CD8-positive, alpha-beta memory T cell (primary cell): ENCODE measurements around the gene PSMB11. TPM values are rescaled to one million over a fixed set of nuclear protein-coding genes. Genes with fewer than 3 reads are reported as not detected.

ENCODE experiments used
- CTCF ChIA-PET: fragments of 350-600 bp; sonication (Branson Sonifier 250); formaldehyde crosslinking; loops from one replicate; lab custom pipeline; 2021; ENCODE audit warnings: antibody characterized with exemption; lab: Charles Lee
- POLR2A ChIA-PET: fragments of 350-600 bp; sonication (Branson Sonifier 250); formaldehyde crosslinking; loops from one replicate; lab custom pipeline; 2021; ENCODE audit warnings: antibody characterized with exemption; lab: Charles Lee
- DNase-seq, 5 donors: peaks; one replicate each; pipeline versions ENCODE4 v3.0.0 to v3.0.0-alpha.2; 2020 to 2022; ENCODE audit warnings: mixed read lengths in 1 of 5
- H3K27ac ChIP-seq: one replicate; pipeline ENCODE4 v1.7.0; 2013; ENCODE audit warnings: low read depth, mild to moderate bottlenecking, low read length, moderate library complexity
- H3K27me3 ChIP-seq: 2 replicates; pipeline ENCODE4 v1.7.0; 2013; ENCODE audit warnings: low read length, mild to moderate bottlenecking; ENCODE audit not compliant: insufficient read depth, poor library complexity, severe bottlenecking
- H3K36me3 ChIP-seq: 2 replicates; pipeline ENCODE4 v1.7.0; 2013; ENCODE audit warnings: mild to moderate bottlenecking, low read length, moderate library complexity; ENCODE audit not compliant: insufficient read depth
- H3K4me1 ChIP-seq: 2 replicates; pipeline ENCODE4 v1.7.0; 2013; ENCODE audit warnings: mild to moderate bottlenecking, low read length, moderate library complexity; ENCODE audit not compliant: insufficient read depth
- H3K4me3 ChIP-seq: 2 replicates; pipeline ENCODE4 v1.7.0; 2013; ENCODE audit warnings: mild to moderate bottlenecking, low read length
- H3K9me3 ChIP-seq: 2 replicates; pipeline ENCODE4 v1.7.0; 2013; ENCODE audit warnings: mild to moderate bottlenecking, low read length
- H3K27ac Mint-ChIP-seq, 8 donors: one replicate each; pipeline ENCODE4 v1.8.0; 2020 to 2021; ENCODE audit warnings: mixed read lengths in 8 of 8, mild to moderate bottlenecking in 6 of 8, inconsistent platforms in 3 of 8, moderate library complexity in 3 of 8
- H3K27me3 Mint-ChIP-seq, 2 donors: one replicate each; pipeline ENCODE4 v1.8.0; 2020 to 2021; ENCODE audit warnings: mixed read lengths in 2 of 2, mild to moderate bottlenecking in 1 of 2, moderate library complexity in 1 of 2
- H3K36me3 Mint-ChIP-seq, 3 donors: one replicate each; pipeline ENCODE4 v1.8.0; 2020 to 2021; ENCODE audit warnings: mixed read lengths in 3 of 3, inconsistent platforms in 1 of 3, mild to moderate bottlenecking in 1 of 3
- H3K4me1 Mint-ChIP-seq, 3 donors: one replicate each; pipeline ENCODE4 v1.8.0; 2020 to 2021; ENCODE audit warnings: mixed read lengths in 3 of 3, inconsistent platforms in 1 of 3, mild to moderate bottlenecking in 1 of 3
- H3K4me3 Mint-ChIP-seq, 7 donors: one replicate each; pipeline ENCODE4 v1.8.0; 2020 to 2021; ENCODE audit warnings: mixed read lengths in 7 of 7, mild to moderate bottlenecking in 6 of 7, moderate library complexity in 4 of 7, inconsistent platforms in 2 of 7
- H3K9me3 Mint-ChIP-seq, 5 donors: one replicate each; pipeline ENCODE4 v1.8.0; 2020 to 2022; ENCODE audit warnings: mixed read lengths in 5 of 5, mild to moderate bottlenecking in 3 of 5, moderate library complexity in 2 of 5, inconsistent platforms in 1 of 5
- polyA plus RNA-seq: library from polyadenylated mRNA; unstranded; fragments of 300-500 nt; fragmentation: Illumina TruSeq; gene quantifications from one replicate; pipeline ENCODE4 v1.2.3, GENCODE V29; 2021
- total RNA-seq, 2 experiments: library from RNA; stranded (reverse); gene quantifications; one replicate each; pipeline ENCODE4 v1.2.3, GENCODE V29; 2021

Gene PSMB11
- total and polyA plus RNA-seq, 3 experiments from 2014 or later, result not detected

GRCh38 chr14:23018107-23018506, 23.9 kb upstream of the PSMB11 start:
- Mint-ChIP-seq H3K9me3 (no peaks in the 10 kb centered on the region), H3K27ac (no peak overlapping the region), H3K27me3 (no peaks in the 10 kb centered on the region), H3K4me3 (no peak overlapping the region), H3K4me1 (peaks cover 0 to 3% (median 0%) of the 10 kb centered on the region in 3 donors), H3K36me3 (peaks cover 0 to 2% (median 2%) of the 10 kb centered on the region in 3 donors)
- DNase-seq, result no peak
- ChIA-PET POLR2A (no interaction called here), CTCF (interaction anchor here (1.2 kb wide), 1 partner anchor 32 kb away, joined by 3 read pairs; no protein-coding TSS in a partner anchor)
- Histone ChIP-seq H3K27ac (no peak overlapping the region), H3K4me3 (no peak overlapping the region), H3K4me1 (peaks cover 27% of the 10 kb centered on the region), H3K27me3 (no peaks in the 10 kb centered on the region), H3K9me3 (no peaks in the 10 kb centered on the region), H3K36me3 (no peaks in the 10 kb centered on the region)

DNA sequence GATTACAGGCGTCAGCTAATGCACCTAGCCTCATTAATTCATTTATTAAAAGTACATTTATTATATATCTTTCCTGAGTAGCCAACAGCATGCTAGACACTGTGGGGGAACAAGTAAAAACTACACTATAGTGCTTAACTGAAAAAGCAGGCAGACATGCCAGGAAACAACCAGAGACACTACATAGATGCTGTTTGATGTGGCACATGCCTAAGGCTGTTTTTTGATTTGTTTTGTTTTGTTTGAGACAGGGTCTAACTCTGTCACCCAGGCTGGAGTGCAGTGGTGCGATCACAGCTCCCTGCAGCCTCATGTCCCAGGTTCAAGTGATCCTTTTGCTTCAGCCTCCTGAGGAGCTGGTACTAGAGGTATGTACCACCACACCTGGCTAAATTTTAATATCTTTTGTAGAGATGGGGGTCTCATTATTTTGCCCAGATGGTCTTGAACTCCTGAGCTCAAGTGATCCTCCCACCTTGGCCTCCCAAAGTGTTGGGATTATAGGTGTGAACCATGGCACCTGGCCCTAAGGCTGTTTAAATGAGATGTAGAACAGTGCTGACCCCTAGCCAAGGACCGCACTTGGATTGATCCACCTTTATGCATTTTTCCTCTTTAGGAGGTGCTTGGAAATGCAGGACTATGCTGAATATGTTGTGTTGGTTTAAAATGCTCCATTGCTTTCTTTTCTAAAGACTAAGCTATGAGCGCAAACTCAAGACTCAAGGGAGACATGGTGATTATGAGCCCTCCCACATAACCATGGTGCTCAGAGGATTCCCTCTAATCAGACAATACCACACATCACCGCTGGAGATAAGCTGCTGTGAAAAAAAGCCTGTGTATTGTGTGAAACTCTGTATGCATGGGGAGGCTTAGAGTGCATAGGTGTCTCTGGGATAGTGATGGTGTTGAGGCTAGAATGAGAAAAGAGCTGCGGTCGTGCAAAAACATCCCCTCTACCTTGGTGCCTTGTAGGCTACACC, 21.6 kb upstream of the PSMB11 start:
- H3K27me3 Mint-ChIP-seq, result no peaks in the 10 kb centered on the region
- no peak overlapping the region for H3K4me3 Mint-ChIP-seq
- peaks cover 4 to 21% (median 8%) of the 10 kb centered on the region in 3 donors for H3K4me1 Mint-ChIP-seq
- ChIA-PET POLR2A (no interaction called here), CTCF (interaction anchor here (1.0 to 1.5 kb wide), 4 partner anchors 8 to 49 kb away, joined by 3 to 5 read pairs (median 3); no protein-coding TSS in a partner anchor)
- peaks cover 3% of the 10 kb centered on the region for H3K36me3 ChIP-seq
- no peaks in the 10 kb centered on the region for H3K9me3 Mint-ChIP-seq
- DNase-seq, result no peak
- peak overlapping the region; percentile 7 for H3K4me3 ChIP-seq
- peak overlapping the region in 1 of 8 donors; percentile 68 for H3K27ac Mint-ChIP-seq
- H3K36me3 Mint-ChIP-seq, result peaks cover 2 to 17% (median 11%) of the 10 kb centered on the region in 3 donors
- no peak overlapping the region for H3K27ac ChIP-seq
- H3K27me3 ChIP-seq, result no peaks in the 10 kb centered on the region
- no peaks in the 10 kb centered on the region for H3K9me3 ChIP-seq
- H3K4me1 ChIP-seq, result peaks cover 40% of the 10 kb centered on the region

DNA sequence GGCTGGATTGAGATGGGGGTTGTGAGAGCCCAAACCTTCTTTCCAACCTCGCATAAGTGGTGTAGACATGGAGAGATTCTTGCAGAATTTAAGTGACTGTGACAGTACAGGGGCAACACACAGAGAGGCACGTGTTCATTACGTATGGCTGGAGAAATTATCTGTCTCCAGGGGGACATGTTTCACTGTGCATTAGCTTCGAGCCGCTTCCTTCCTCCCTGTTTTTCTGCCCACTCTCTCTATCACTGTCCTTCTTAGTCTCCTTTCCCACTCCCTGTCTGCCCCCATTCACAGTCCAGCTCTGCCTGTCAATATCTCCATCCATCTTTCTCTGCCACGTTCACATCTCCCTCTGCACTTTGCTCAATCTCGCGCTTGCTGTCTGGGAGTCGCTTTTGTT, 20.6 kb upstream of the PSMB11 start:
- DNase-seq, result no peak
- peaks cover 8 to 27% (median 16%) of the 10 kb centered on the region in 3 donors for H3K36me3 Mint-ChIP-seq
- H3K4me3 ChIP-seq, result peak overlapping the region; percentile 7
- H3K36me3 ChIP-seq, result peaks cover 12% of the 10 kb centered on the region
- H3K9me3 Mint-ChIP-seq, result no peaks in the 10 kb centered on the region
- H3K4me1 ChIP-seq, result peaks cover 46% of the 10 kb centered on the region
- H3K27me3 Mint-ChIP-seq, result no peaks in the 10 kb centered on the region
- H3K4me3 Mint-ChIP-seq, result no peak overlapping the region
- ChIA-PET POLR2A (no interaction called here), CTCF (interaction anchor here (0.9 to 1.2 kb wide), 2 partner anchors 14 to 26 kb away, joined by 3 to 4 read pairs; no protein-coding TSS in a partner anchor)
- no peaks in the 10 kb centered on the region for H3K27me3 ChIP-seq
- no peak overlapping the region for H3K27ac Mint-ChIP-seq
- H3K27ac ChIP-seq, result no peak overlapping the region
- H3K4me1 Mint-ChIP-seq, result peaks cover 6 to 24% (median 11%) of the 10 kb centered on the region in 3 donors
- no peaks in the 10 kb centered on the region for H3K9me3 ChIP-seq

DNA sequence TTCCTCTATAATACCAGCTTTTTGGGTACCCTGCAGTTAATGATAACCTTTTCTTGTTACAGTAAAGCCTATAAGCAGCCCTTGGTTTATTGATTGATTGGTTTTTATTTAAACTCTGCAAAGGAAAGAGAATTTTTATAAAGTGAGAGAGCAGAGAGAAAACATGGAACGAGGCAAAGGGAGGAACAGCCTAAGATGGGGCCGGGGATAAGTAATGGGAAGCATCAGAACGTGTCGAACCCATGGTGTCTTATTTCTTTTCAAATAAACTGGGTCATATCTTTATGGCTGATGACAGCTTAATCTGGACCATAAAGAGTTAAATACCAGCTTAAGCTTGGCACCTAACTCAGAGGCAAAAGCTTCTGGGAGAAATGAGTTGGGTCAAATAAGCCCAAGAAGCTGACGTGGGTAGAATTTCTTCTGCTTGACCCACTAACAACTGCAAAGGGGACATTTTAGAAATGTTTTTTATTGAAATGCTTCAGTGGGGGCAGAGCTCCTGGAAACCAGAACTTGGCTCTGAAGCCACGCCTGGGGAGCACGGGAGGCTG, 20.0 kb upstream of the PSMB11 start:
- Histone ChIP-seq H3K36me3 (peaks cover 12% of the 10 kb centered on the region), H3K27ac (no peak overlapping the region), H3K4me3 (no peak overlapping the region), H3K27me3 (no peaks in the 10 kb centered on the region), H3K4me1 (peaks cover 46% of the 10 kb centered on the region), H3K9me3 (no peaks in the 10 kb centered on the region)
- no peak overlapping the region for H3K4me3 Mint-ChIP-seq
- no peak overlapping the region for H3K27ac Mint-ChIP-seq
- no peak for DNase-seq
- H3K27me3 Mint-ChIP-seq, result no peaks in the 10 kb centered on the region
- H3K4me1 Mint-ChIP-seq, result peaks cover 6 to 24% (median 11%) of the 10 kb centered on the region in 3 donors
- peaks cover 8 to 27% (median 16%) of the 10 kb centered on the region in 3 donors for H3K36me3 Mint-ChIP-seq
- H3K9me3 Mint-ChIP-seq, result no peaks in the 10 kb centered on the region
- POLR2A ChIA-PET, result no interaction called here
- CTCF ChIA-PET, result interaction anchor here (0.9 to 1.2 kb wide), 3 partner anchors 15 to 36 kb away, joined by 3 to 6 read pairs (median 4); partner anchors contain the start of gene CDH24

DNA sequence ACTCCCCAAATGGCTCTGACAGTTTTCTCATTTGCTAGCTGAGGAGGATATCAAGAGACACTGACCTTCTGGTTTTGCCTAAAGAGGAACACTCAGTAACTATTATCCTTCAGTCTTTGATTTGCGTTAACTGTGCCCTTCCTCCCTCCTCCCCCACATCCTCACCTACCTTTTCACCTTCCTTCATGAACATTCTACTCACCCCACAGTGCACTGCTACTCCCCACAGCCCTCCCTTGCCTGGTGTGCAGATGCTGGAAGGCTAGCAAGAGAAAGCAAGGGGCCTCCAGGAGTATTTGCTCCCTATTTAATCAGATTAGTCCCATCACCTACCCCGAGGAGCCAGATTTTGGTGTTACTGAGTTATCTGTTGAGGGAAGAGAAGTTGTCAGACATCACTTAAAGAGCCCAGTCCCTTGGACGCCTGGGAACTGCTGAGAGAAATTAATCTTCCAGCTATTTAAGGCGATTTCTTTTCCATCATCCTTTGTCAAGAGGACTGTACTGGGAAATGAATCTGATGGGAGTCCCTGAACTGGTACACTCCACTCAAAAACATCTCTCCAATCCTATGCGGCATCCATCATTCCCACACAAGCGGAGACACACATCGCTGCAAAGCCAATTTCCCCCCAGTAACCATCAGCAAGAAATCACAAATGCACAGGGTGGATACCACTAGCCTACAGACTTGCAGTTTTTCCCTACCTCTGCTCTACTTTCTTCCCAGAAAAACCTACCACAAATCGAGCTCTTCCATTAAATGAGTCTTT, 18.8 kb upstream of the PSMB11 start:
- Mint-ChIP-seq H3K27ac (peak overlapping the region in 2 of 8 donors; percentile 18 to 51), H3K4me3 (no peak overlapping the region), H3K4me1 (peaks cover 11 to 27% (median 17%) of the 10 kb centered on the region in 3 donors), H3K27me3 (no peaks in the 10 kb centered on the region), H3K36me3 (peaks cover 8 to 33% (median 16%) of the 10 kb centered on the region in 3 donors), H3K9me3 (no peaks in the 10 kb centered on the region)
- no peak overlapping the region for H3K4me3 ChIP-seq
- POLR2A ChIA-PET, result interaction anchor here (0.6 to 2.4 kb wide), 3 partner anchors 16 to 433 kb away, joined by 3 to 10 read pairs (median 4); no protein-coding TSS in a partner anchor
- H3K27me3 ChIP-seq, result no peaks in the 10 kb centered on the region
- H3K36me3 ChIP-seq, result peaks cover 12% of the 10 kb centered on the region
- no peaks in the 10 kb centered on the region for H3K9me3 ChIP-seq
- no peak overlapping the region for H3K27ac ChIP-seq
- H3K4me1 ChIP-seq, result peaks cover 46% of the 10 kb centered on the region
- CTCF ChIA-PET, result interaction anchor here (0.8 to 1.6 kb wide), 5 partner anchors 12 to 453 kb away, joined by 3 to 4 read pairs (median 3); partner anchors contain the start of gene CDH24
- no peak for DNase-seq

DNA sequence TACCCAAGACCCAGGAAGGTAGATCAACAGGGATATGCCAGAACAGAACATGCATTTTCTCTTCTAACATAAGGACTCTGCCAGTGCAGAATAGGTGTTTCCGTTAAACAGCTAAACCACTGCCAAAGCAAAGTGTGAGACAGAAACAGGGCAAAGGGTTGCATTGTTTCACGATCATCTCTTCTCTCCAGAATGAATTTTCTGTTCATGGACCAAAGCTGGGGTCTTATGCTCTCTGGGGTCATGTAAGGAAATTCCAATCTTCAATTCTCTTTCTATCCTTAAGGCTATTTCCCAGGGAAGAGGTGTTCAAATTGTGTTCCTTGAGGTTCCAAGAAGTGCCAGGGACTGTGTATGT, 18.2 kb upstream of the PSMB11 start:
- DNase-seq, result no peak
- H3K27me3 Mint-ChIP-seq, result no peaks in the 10 kb centered on the region
- peaks cover 51% of the 10 kb centered on the region for H3K4me1 ChIP-seq
- peaks cover 8 to 37% (median 16%) of the 10 kb centered on the region in 3 donors for H3K36me3 Mint-ChIP-seq
- POLR2A ChIA-PET, result interaction anchor here (0.6 to 2.4 kb wide), 3 partner anchors 17 to 434 kb away, joined by 3 to 10 read pairs (median 4); no protein-coding TSS in a partner anchor
- no peak overlapping the region for H3K4me3 ChIP-seq
- no peaks in the 10 kb centered on the region for H3K9me3 ChIP-seq
- H3K36me3 ChIP-seq, result peaks cover 12% of the 10 kb centered on the region
- H3K27ac Mint-ChIP-seq, result no peak overlapping the region
- no peaks in the 10 kb centered on the region for H3K27me3 ChIP-seq
- H3K4me1 Mint-ChIP-seq, result peaks cover 15 to 31% (median 22%) of the 10 kb centered on the region in 3 donors
- CTCF ChIA-PET, result interaction anchor here (0.8 to 1.6 kb wide), 6 partner anchors 9 to 453 kb away, joined by 3 to 4 read pairs (median 3); partner anchors contain the start of gene CDH24
- H3K4me3 Mint-ChIP-seq, result no peak overlapping the region
- no peaks in the 10 kb centered on the region for H3K9me3 Mint-ChIP-seq
- H3K27ac ChIP-seq, result no peak overlapping the region

DNA sequence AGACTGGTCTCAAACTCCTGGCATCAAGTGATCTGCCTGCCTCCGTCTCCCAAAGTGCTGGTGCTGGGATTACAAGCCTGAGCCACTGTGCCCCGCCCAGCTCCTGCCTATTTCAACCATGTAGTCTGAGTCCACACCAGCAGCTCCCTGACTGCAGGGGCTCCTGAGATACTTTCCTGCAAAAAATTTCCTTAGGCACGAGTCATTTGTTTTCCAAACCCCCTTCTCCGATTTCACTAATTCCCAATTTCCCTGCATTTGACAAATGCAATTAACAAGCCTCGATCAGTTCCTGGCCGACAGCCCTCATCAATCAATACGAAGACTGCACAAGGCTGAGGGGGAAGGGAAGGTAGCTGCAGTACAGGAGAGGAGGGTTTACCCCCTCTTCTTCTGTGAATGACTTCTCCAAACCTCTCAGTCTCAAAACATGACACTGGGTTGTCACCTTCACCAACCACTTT, 17.4 kb upstream of the PSMB11 start:
- H3K4me3 Mint-ChIP-seq, result no peak overlapping the region
- Histone ChIP-seq H3K4me3 (no peak overlapping the region), H3K4me1 (peaks cover 59% of the 10 kb centered on the region), H3K9me3 (no peaks in the 10 kb centered on the region), H3K27ac (no peak overlapping the region), H3K27me3 (no peaks in the 10 kb centered on the region), H3K36me3 (peaks cover 12% of the 10 kb centered on the region)
- H3K4me1 Mint-ChIP-seq, result peaks cover 21 to 39% (median 29%) of the 10 kb centered on the region in 3 donors
- H3K27ac Mint-ChIP-seq, result peak overlapping the region in 2 of 8 donors; percentile 5 to 23
- POLR2A ChIA-PET, result interaction anchor here (2.4 kb wide), 1 partner anchor 18 kb away, joined by 10 read pairs; no protein-coding TSS in a partner anchor
- CTCF ChIA-PET, result interaction anchor here (0.8 to 1.6 kb wide), 5 partner anchors 9 to 454 kb away, joined by 3 to 4 read pairs (median 3); partner anchors contain the start of genes AJUBA and CDH24
- DNase-seq, result no peak
- H3K27me3 Mint-ChIP-seq, result no peaks in the 10 kb centered on the region
- H3K36me3 Mint-ChIP-seq, result peaks cover 8 to 42% (median 16%) of the 10 kb centered on the region in 3 donors
- no peaks in the 10 kb centered on the region for H3K9me3 Mint-ChIP-seq
